Mesodermal cell (in vitro differentiated cells): ENCODE data around the gene NIPA2.

ENCODE experiments used
- H3K27ac ChIP-seq: 2 replicates; pipeline ENCODE4 v1.7.0; 2013; ENCODE audit warnings: mild to moderate bottlenecking, low read depth, low read length, moderate library complexity; ENCODE audit not compliant: severe bottlenecking
- H3K36me3 ChIP-seq: 2 replicates; pipeline ENCODE4 v1.7.1; 2013; ENCODE audit warnings: mild to moderate bottlenecking, low read length, moderate library complexity; ENCODE audit not compliant: control insufficient read depth, insufficient read depth
- H3K4me1 ChIP-seq: one replicate; pipeline ENCODE4 v1.7.1; 2013; ENCODE audit warnings: mild to moderate bottlenecking, low read length; ENCODE audit not compliant: insufficient read depth, control insufficient read depth, poor library complexity, severe bottlenecking
- H3K4me3 ChIP-seq: 2 replicates; pipeline ENCODE4 v1.7.0; 2013; ENCODE audit warnings: low read length, control low read depth, mild to moderate bottlenecking; ENCODE audit not compliant: insufficient read depth, poor library complexity, severe bottlenecking; ENCODE audit errors: extremely low read depth
- H3K9me3 ChIP-seq: 2 replicates; pipeline ENCODE4 v1.7.1; 2013; ENCODE audit warnings: mild to moderate bottlenecking, low read length, moderate library complexity; ENCODE audit not compliant: control insufficient read depth
- WGBS, 2 experiments: methylation state at CpG; one replicate each; pipeline ENCODE4 v1.1.5; 2013; ENCODE audit warnings: missing lambda C conversion rate in 2 of 2; ENCODE audit not compliant: insufficient coverage in 2 of 2; 5-methylcytosine and 5-hydroxymethylcytosine counted together

Gene NIPA2

DNA sequence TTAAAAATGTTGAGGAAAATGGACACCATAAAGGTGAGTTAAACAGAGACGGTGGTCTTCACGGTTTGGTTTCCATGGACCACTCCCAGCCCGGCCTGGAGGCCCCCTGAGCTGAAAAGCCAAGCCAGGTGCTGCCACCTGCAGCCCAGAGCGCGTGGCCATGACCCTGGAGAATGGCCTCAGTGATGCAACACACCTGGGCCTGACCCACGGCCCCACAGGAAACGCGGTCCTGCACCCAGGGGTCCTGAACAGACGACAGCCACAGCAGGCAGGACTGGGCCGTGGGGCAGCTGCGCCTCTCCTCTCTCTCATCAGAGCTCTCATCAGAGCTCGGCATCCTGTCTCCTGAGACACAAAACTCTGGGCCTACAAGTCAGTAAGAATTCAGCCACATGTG is 64.1 kb downstream of the NIPA2 start:
- WGBS, 2 experiments = 81 to 84% methylated on average over 8 to 12 of the region's 12 CpGs
- no peaks in the 10 kb centered on the region for H3K9me3 ChIP-seq
- H3K36me3 ChIP-seq = peaks cover 80% of the 10 kb centered on the region
- no peak overlapping the region for H3K4me3 ChIP-seq
- H3K4me1 ChIP-seq = no peaks in the 10 kb centered on the region
- no peak overlapping the region for H3K27ac ChIP-seq

DNA sequence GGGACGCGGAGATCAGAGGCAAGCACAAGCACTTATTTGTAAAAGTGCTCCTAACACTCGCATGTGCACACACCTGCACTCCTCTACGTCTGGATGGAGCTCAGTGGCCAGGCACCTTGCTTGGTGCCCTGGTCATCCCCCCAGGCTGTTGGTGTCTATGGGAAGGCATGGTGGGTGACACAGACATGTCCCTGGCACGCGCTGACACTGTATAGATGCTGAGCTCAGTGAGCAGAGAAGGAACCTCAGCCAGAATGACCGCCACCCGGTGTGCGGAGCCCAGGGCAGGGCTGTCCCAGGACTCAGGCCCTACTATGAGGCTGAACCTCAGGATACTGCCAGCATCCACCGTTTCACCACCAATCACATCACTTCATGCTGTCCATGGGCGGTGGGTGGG is 64.5 kb downstream of the NIPA2 start:
- Histone ChIP-seq H3K4me1 (no peaks in the 10 kb centered on the region), H3K4me3 (no peak overlapping the region), H3K27ac (no peak overlapping the region), H3K36me3 (peaks cover 80% of the 10 kb centered on the region), H3K9me3 (no peaks in the 10 kb centered on the region)
- 86 to 91% methylated on average over 6 to 10 of the region's 11 CpGs for WGBS, 2 experiments

DNA sequence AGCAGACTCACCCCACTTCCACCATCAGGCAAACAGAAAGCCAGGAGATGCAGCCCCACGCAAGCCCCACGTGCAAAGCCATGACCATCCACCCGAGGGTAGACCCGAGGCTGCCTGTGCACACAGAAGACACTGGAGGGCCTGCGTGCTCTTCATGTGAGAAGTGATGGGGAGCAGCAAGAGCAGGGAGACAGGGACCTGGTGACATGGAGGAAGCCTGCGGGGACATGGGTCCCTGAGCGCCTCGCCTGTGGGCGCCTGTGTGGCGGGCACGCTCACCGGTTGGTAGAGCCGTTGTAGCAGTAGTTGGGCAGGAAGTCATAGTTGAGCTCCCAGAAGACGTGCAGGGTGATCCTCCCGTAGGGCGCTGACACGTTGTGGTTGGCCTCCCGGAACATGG is 65.0 kb downstream of the NIPA2 start:
- Histone ChIP-seq H3K4me1 (no peaks in the 10 kb centered on the region), H3K27ac (no peak overlapping the region), H3K36me3 (peaks cover 82% of the 10 kb centered on the region), H3K4me3 (no peak overlapping the region), H3K9me3 (no peaks in the 10 kb centered on the region)
- WGBS, 2 experiments = 93 to 97% methylated on average over 15 to 18 of the region's 18 CpGs

DNA sequence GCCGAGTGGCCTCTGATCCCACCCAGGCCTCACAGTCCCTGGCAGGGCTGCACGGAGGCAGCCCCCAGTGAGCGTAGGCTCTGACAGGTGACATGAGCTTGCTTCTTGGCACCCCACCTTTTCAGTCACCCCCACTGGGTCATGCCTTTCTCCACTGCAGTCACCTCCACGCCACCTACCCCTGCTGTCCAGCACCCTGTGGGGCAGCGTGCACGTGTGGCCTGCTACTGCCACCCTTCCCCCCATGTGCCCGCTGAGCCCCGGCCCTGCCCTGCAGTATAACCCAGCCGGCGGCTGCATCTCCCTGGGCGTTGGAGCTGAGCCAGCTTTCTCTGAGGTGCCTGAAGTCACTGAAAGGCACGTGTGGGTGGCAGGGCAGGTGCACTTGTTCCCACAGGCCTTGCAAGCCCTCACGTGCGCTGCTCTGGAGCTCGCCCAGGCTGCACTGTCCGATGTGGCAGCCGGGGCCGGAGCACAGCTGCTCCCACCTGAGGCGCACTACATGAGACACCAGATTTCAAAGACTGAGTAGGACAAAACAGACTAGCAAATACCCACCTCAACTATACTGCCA is 65.6 kb downstream of the NIPA2 start:
- H3K4me3 ChIP-seq = no peak overlapping the region
- no peak overlapping the region for H3K27ac ChIP-seq
- H3K36me3 ChIP-seq = peaks cover 83% of the 10 kb centered on the region
- WGBS, 2 experiments = 94 to 96% methylated on average over 14 to 18 of the region's 19 CpGs
- no peaks in the 10 kb centered on the region for H3K9me3 ChIP-seq
- no peaks in the 10 kb centered on the region for H3K4me1 ChIP-seq

DNA sequence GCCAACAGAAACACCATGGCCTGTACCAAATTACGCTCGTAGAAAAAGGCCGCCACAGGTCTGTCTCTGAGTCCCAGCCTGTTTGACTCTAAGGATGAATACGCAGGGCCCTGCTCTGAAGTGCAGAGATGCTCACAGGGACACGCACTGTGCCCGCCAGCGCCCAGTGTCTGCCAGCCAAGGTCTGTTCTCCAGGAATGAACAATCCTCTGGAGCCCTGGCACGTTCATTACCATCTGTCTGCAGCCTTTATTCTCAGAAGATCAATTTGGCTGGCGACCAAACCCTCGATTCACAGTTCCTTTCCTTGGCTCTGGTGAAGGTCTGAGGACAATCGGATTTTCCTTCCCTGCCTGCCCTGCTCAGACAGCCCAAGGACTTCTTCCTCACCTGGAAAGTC is 66.3 kb downstream of the NIPA2 start:
- Histone ChIP-seq H3K4me1 (no peaks in the 10 kb centered on the region), H3K36me3 (peaks cover 82% of the 10 kb centered on the region), H3K27ac (no peak overlapping the region), H3K4me3 (no peak overlapping the region), H3K9me3 (no peaks in the 10 kb centered on the region)
- WGBS, 2 experiments = 94 to 99% methylated on average over 10 to 11 of the region's 11 CpGs

DNA sequence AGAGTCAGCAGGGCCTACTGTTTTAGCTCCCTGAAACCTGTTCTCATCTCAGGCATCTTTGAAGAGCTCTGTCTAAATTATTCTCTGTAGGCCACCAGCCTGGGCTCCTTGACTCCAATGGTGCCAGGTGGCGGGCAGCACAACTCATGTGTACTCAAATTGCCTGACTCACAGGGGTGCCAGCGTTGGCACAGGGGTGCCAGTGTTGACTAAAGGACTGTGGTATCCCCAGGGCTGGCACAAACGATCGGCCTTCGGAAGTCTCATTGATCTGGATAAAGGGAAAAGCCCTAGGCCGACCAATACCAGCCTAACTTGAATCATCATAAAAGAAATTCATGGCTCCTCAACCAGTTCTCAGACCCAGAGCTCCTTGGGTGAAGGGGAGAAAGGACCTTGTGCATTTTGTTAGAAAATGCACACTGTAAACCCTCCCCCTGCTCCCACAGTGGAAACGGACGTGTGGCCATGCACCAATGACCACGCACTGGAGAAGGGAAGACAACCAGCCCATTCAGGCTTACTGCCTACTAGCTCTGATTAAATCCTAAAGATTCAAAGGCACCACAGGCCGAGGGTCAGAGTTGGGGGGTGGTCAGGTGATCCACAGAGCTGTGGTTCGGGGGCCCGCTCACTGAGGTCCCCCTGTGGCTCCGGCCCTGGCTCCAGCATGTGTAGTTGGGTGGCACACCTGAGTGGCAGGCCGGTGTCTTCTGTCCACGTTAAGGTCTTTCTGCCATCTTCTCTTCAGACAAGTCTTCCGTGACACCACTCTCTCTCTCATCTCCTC is 68.9 kb downstream of the NIPA2 start:
- 87 to 93% methylated on average over 10 to 12 of the region's 16 CpGs for WGBS, 2 experiments
- no peak overlapping the region for H3K27ac ChIP-seq
- H3K9me3 ChIP-seq = no peaks in the 10 kb centered on the region
- H3K4me3 ChIP-seq = no peak overlapping the region
- H3K36me3 ChIP-seq = peaks cover 82% of the 10 kb centered on the region
- no peaks in the 10 kb centered on the region for H3K4me1 ChIP-seq

DNA sequence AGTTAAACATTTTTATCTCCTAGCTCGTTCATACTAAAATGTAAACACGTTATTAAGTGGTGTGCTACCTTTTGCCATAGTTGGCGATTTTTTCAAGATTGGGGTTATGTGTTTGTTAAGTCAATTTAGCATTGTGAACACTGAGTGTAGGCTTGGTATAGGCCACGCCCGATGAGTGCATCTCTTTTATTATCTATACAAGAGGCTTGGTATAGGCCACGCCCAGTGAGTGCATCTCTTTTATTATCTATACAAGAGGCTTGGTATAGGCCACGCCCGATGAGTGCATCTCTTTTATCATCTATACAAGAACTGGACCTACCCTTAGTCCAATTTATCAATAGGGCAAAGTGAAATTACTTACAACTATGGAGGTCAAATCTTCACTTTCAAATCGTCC is 70.4 kb downstream of the NIPA2 start:
- H3K27ac ChIP-seq = no peak overlapping the region
- no peaks in the 10 kb centered on the region for H3K4me1 ChIP-seq
- no peak overlapping the region for H3K4me3 ChIP-seq
- 94 to 100% methylated on average over 3 to 9 of the region's 9 CpGs for WGBS, 2 experiments
- no peaks in the 10 kb centered on the region for H3K9me3 ChIP-seq
- H3K36me3 ChIP-seq = peaks cover 84% of the 10 kb centered on the region

DNA sequence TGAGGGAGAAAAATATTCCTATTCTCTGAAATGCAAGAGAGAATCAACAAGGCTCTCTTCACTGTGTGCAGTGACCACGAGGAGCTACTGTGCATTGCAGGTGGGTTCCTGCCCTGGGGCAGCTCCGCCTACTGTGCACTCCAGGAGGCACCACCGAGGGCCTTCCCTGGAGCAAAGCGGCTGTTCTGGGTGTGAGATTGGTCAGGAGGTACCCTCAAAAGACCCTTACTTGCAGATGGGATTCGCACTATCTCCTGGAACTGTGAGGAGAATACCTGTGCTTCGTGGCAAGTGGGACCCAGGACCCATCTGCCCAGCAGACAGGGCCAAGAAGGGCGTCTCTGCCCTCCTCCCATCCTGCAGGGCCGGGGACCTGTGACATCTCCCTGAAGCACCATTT is 72.8 kb downstream of the NIPA2 start:
- Histone ChIP-seq H3K9me3 (no peaks in the 10 kb centered on the region), H3K4me3 (no peak overlapping the region), H3K27ac (no peak overlapping the region), H3K4me1 (no peaks in the 10 kb centered on the region), H3K36me3 (peaks cover 94% of the 10 kb centered on the region)
- WGBS, 2 experiments = 94 to 95% methylated on average over 5 to 8 of the region's 8 CpGs

DNA sequence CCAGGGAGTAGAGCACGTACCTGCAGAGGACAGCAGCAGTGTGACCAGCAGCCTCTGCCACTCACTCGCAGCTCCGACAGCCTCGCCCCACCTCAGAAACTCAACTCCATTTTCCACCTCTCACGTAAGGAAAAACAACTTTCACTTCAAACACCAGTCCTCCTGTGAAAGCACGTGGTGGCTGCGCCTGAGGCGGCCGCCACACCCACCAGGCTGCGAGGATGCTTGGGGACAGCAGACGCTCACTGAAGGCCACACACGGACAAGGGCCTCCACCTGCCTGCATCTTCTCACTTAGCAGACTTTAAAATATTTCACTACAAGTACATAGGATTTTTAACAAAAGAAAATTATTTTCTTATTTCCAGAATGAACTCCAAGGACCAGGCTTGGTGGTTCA is 73.8 kb downstream of the NIPA2 start:
- no peak overlapping the region for H3K4me3 ChIP-seq
- WGBS, 2 experiments = 96% methylated on average over 6 to 12 of the region's 12 CpGs
- peaks cover 96% of the 10 kb centered on the region for H3K36me3 ChIP-seq
- H3K4me1 ChIP-seq = peaks cover 2% of the 10 kb centered on the region
- H3K9me3 ChIP-seq = no peaks in the 10 kb centered on the region
- no peak overlapping the region for H3K27ac ChIP-seq

DNA sequence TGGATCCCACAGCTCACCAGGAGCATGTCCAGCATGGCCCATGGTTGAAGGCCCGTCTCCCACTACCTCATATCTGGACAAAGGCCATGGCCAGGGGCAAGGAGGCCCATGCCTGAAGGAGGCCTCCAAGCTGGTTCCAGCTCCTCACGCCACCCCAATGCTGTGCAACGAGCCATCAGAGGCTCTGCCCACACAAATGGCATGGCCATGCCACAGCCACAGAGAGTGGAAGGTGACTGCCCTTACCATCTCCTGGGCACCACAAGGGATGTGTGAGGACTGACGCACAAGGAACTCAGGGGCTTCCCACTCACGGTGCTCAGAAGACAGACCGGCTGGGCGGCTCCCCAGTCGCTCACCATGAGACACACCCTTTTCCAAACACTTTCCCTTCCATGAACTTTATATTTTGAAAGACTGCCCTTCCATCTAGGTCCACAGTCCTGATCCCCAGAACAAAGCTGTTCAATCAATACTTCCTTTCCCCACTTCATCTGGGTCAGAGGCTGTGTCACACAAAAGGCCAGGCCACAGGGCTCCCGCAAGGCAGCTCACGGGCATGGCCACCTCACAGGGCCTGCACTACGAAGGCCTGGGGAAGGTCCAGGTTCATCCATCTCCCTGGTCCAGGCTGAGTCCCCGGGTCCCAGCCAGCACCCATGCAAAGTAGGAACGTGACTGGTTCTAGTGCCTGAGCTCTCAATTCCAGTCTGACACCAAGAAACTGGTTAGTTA is 75.3 kb downstream of the NIPA2 start:
- Histone ChIP-seq H3K4me1 (peaks cover 2% of the 10 kb centered on the region), H3K4me3 (no peak overlapping the region), H3K9me3 (no peaks in the 10 kb centered on the region), H3K36me3 (peaks cover 96% of the 10 kb centered on the region), H3K27ac (no peak overlapping the region)
- WGBS, 2 experiments = 94 to 96% methylated on average over 10 to 11 of the region's 13 CpGs
